Astrocyte (in vitro differentiated cells and primary cell): ENCODE data around the gene GLRX5.

ENCODE experiments used
- CTCF ChIP-seq: IDR thresholded peaks from 2 replicates; pipeline ENCODE4 v1.5.1; 2011; ENCODE audit warnings: low read depth, mild to moderate bottlenecking, inconsistent platforms, low read length, moderate library complexity; ENCODE audit not compliant: insufficient read depth
- EZH2 ChIP-seq: IDR thresholded peaks from 2 replicates; pipeline ENCODE4 v1.6.1; 2012; ENCODE audit warnings: mild to moderate bottlenecking, low read length, inconsistent platforms; ENCODE audit not compliant: insufficient read depth

GRCh38 chr14:95536036-95536593 lies 1.3 kb downstream of the GLRX5 start:
- TF ChIP-seq CTCF = no peak
- TF ChIP-seq EZH2 = no peak
